SK-N-SH (cell line): ENCODE results near the gene TGM2. TPM values are rescaled to one million over a fixed set of nuclear protein-coding genes. Genes with fewer than 3 reads are reported as not detected.
A peak's percentile ranks its signal among the peaks of the same experiment; 100 is the strongest.

Experiments used
- CTCF ChIA-PET: fragments of 300-600, 350-600 bp; formaldehyde crosslinking; extraction: SDS; loops from one replicate; lab custom pipeline; 2021; lab: Yijun Ruan, JAX
- POLR2A ChIA-PET: fragments of 350-600 bp; sonication (Branson Sonifier 250); formaldehyde crosslinking; extraction: SDS; loops from one replicate; lab custom pipeline; 2020; ENCODE audit warnings: antibody characterized with exemption, inconsistent platforms; lab: Yijun Ruan, JAX
- DNase-seq: peaks from one replicate; pipeline ENCODE4 v3.0.0; 2012
- H2AFZ ChIP-seq: fragments of 200-600 bp; sonication (generic); 2 replicates; pipeline ENCODE4 v1.8.1; 2016; ENCODE audit warnings: antibody characterized with exemption, mild to moderate bottlenecking, low read depth
- H3F3A ChIP-seq: fragments of 200-600 bp; sonication (generic); replicated peaks from 2 replicates; pipeline ENCODE3; 2016; ENCODE audit warnings: antibody characterized with exemption, mild to moderate bottlenecking; ENCODE audit not compliant: insufficient read depth
- H3K27ac ChIP-seq, 2 experiments: fragments of 200-500 bp in 1 of 2; fragments of 200-600 bp in 1 of 2; sonication (Bioruptor generic) in 1 of 2; sonication (generic), shearing (Covaris generic) in 1 of 2; 2 replicates each; pipeline versions ENCODE4 v1.5.1 to v1.6.1; 2014 to 2016; ENCODE audit warnings: low read depth in 2 of 2, inconsistent platforms in 1 of 2, low read length in 1 of 2, mild to moderate bottlenecking in 1 of 2, mixed read lengths in 1 of 2
- H3K27me3 ChIP-seq: fragments of 200-600 bp; sonication (generic), shearing (Covaris generic); 2 replicates; pipeline ENCODE4 v1.6.1; 2016; ENCODE audit warnings: mixed run types; ENCODE audit not compliant: insufficient read depth
- H3K36me3 ChIP-seq, 2 experiments: fragments of 200-500 bp in 1 of 2; fragments of 200-600 bp in 1 of 2; sonication (Bioruptor generic) in 1 of 2; sonication (generic) in 1 of 2; replicated peaks in 1 of 2; 2 replicates each; pipeline versions ENCODE3 to v1.5.1; 2014 to 2016; ENCODE audit warnings: low read length in 1 of 2, mild to moderate bottlenecking in 1 of 2; ENCODE audit not compliant: insufficient read depth in 2 of 2, control insufficient read depth in 1 of 2
- H3K4me1 ChIP-seq, 2 experiments: fragments of 200-500 bp in 1 of 2; fragments of 200-600 bp in 1 of 2; sonication (Bioruptor generic) in 1 of 2; sonication (generic), shearing (Covaris generic) in 1 of 2; 2 replicates each; pipeline versions ENCODE4 v1.5.1 to v1.6.1; 2014 to 2016; ENCODE audit warnings: low read depth in 1 of 2, low read length in 1 of 2, mixed run types in 1 of 2; ENCODE audit not compliant: insufficient read depth in 2 of 2, control insufficient read depth in 1 of 2
- H3K4me2 ChIP-seq: fragments of 200-600 bp; sonication (generic), shearing (Covaris generic); 2 replicates; pipeline ENCODE4 v1.6.1; 2017; ENCODE audit warnings: mixed run types
- H3K4me3 ChIP-seq, 2 experiments: fragments of 200-500 bp in 1 of 2; fragments of 200-600 bp in 1 of 2; sonication (Bioruptor generic) in 1 of 2; sonication (generic), shearing (Covaris generic) in 1 of 2; 2 replicates each; pipeline versions ENCODE4 v1.5.1 to v1.8.1; 2014 to 2016; ENCODE audit warnings: low read depth in 2 of 2, inconsistent platforms in 1 of 2, low read length in 1 of 2, mild to moderate bottlenecking in 1 of 2, mixed read lengths in 1 of 2, moderate library complexity in 1 of 2
- H3K79me2 ChIP-seq: fragments of 200-600 bp; sonication (generic); 2 replicates; pipeline ENCODE4 v1.8.1; 2017; ENCODE audit warnings: mild to moderate bottlenecking; ENCODE audit not compliant: insufficient read depth
- H3K9ac ChIP-seq: fragments of 200-600 bp; sonication (generic); 2 replicates; pipeline ENCODE4 v1.6.1; 2017; ENCODE audit warnings: mixed run types
- H3K9me2 ChIP-seq: fragments of 200-600 bp; sonication (generic); 2 replicates; pipeline ENCODE4 v1.6.1; 2017; ENCODE audit warnings: mixed run types
- H3K9me3 ChIP-seq: fragments of 200-600 bp; sonication (generic); 2 replicates; pipeline ENCODE4 v1.6.1; 2017; ENCODE audit warnings: mixed run types, mild to moderate bottlenecking, moderate library complexity
- H4K20me1 ChIP-seq: fragments of 200-600 bp; sonication (generic); 2 replicates; pipeline ENCODE4 v1.6.1; 2017; ENCODE audit warnings: mild to moderate bottlenecking, mixed run types; ENCODE audit not compliant: insufficient read depth
- EP300 ChIP-seq, 2 experiments: IDR thresholded peaks; 2 replicates each; pipeline versions ENCODE4 v1.4.0 to v1.6.1; 2012; ENCODE audit warnings: borderline replicate concordance in 1 of 2, low read depth in 1 of 2, low read length in 1 of 2
- FOSL2 ChIP-seq: IDR thresholded peaks from 2 replicates; pipeline ENCODE4 v1.4.0; 2012; ENCODE audit warnings: low read depth, mild to moderate bottlenecking, moderate library complexity, borderline replicate concordance
- GABPA ChIP-seq: IDR thresholded peaks from 2 replicates; pipeline ENCODE4 v1.4.0; 2012; ENCODE audit warnings: low read depth, mild to moderate bottlenecking
- JUND ChIP-seq: IDR thresholded peaks from 2 replicates; pipeline ENCODE4 v1.4.0; 2012
- MEF2A ChIP-seq: IDR thresholded peaks from 2 replicates; pipeline ENCODE4 v1.4.0; 2012; ENCODE audit warnings: low read depth, borderline replicate concordance
- NFIC ChIP-seq: IDR thresholded peaks from 2 replicates; pipeline ENCODE4 v1.4.0; 2012; ENCODE audit warnings: borderline replicate concordance
- RCOR1 ChIP-seq: fragments of 150-350 bp; IDR thresholded peaks from 2 replicates; pipeline ENCODE4 v1.6.1; 2017; ENCODE audit warnings: antibody characterized with exemption, low read length
- RFX5 ChIP-seq: IDR thresholded peaks from 2 replicates; pipeline ENCODE4 v1.6.1; 2012; ENCODE audit warnings: mild to moderate bottlenecking, improper control_type of control experiment, low read length
- SMC3 ChIP-seq: IDR thresholded peaks from 2 replicates; pipeline ENCODE4 v1.6.1; 2012; ENCODE audit warnings: low read depth, low read length, improper control_type of control experiment
- TAF1 ChIP-seq: IDR thresholded peaks from 2 replicates; pipeline ENCODE4 v1.6.1; 2012; ENCODE audit warnings: low read depth, mild to moderate bottlenecking, low read length, moderate library complexity, borderline replicate concordance
- TCF12 ChIP-seq: IDR thresholded peaks from 2 replicates; pipeline ENCODE4 v1.4.0; 2012
- TEAD4 ChIP-seq: IDR thresholded peaks from 2 replicates; pipeline ENCODE4 v1.4.0; 2012; ENCODE audit warnings: mild to moderate bottlenecking, borderline replicate concordance; ENCODE audit not compliant: insufficient read depth
- WGBS: methylation state at CpG from one replicate; pipeline ENCODE4 v1.1.6; 2017; ENCODE audit warnings: low lambda C conversion rate; 5-methylcytosine and 5-hydroxymethylcytosine counted together
- polyA plus RNA-seq, 3 experiments: library from polyadenylated mRNA; depleted of rRNA; stranded (reverse); fragments of >200 nt; gene quantifications; 2 replicates each; pipeline ENCODE4 v1.2.3, GENCODE V29; 2012

Gene TGM2
- polyA plus RNA-seq, 1 of the 3 experiments (the other 2 are of a cell fraction): 676 TPM

DNA sequence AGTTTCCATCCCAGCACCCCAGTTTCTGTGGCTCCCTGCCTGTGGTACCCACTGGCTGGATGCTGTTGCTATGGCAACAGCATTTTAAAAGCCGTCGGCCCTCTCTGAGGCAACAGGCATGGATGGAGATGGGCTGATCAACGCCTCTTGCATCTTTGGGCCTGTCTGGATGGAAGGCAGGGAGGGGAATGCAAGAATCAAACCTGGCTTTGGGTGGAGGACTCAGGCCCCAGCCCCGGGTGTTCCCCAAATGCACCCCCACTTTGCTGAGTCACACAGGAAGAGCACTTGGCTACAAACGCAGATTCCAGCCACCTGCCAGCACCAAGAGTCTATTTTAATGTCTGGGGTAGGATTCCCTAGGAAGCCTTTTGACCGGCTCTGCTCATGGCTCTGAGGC, 45.7 kb upstream of the TGM2 start:
- no peaks in the 10 kb centered on the region for H4K20me1 ChIP-seq
- H3K9me2 ChIP-seq: no peaks in the 10 kb centered on the region
- peaks cover 5 to 22% of the 10 kb centered on the region in 2 experiments; a peak in 3 of 4 replicates for H3K4me1 ChIP-seq
- H3K9ac ChIP-seq: no peak overlapping the region
- no peaks in the 10 kb centered on the region for H3K79me2 ChIP-seq
- H3K27ac ChIP-seq: peak overlapping the region in 1 of 2 experiments; percentile 18; a peak in 1 of 4 replicates
- H3K27me3 ChIP-seq: no peaks in the 10 kb centered on the region
- 35% methylated on average over 3 of the region's 6 CpGs for WGBS
- H3K36me3 ChIP-seq: no peaks in the 10 kb centered on the region
- ChIA-PET POLR2A (no interaction called here), CTCF (interaction anchor here (0.9 to 9.4 kb wide), 5 partner anchors 11 to 198 kb away, joined by 3 to 95 read pairs (median 4); no protein-coding TSS in a partner anchor)
- no peak overlapping the region for H3K4me2 ChIP-seq
- H3K9me3 ChIP-seq: no peaks in the 10 kb centered on the region
- H3K4me3 ChIP-seq: no peak overlapping the region
- no peaks in the 10 kb centered on the region for H3F3A ChIP-seq
- H2AFZ ChIP-seq: no peak overlapping the region
- TF ChIP-seq NFIC: peak; percentile 73
- TF ChIP-seq JUND: peak; percentile 34; the same call in 1 of the 2 replicates
- no peak for TF ChIP-seq TAF1
- no peak for TF ChIP-seq MEF2A
- TF ChIP-seq RCOR1: no peak
- TF ChIP-seq TCF12: peak; percentile 62
- TF ChIP-seq EP300 (IDR thresholded peaks at IDR 0.05; ENCODE audit: borderline replicate concordance in 1 of 2, low read depth in 1 of 2, low read length in 1 of 2): 0 out of 4 replicates have a peak, but pooled peaks of 1 of the 2 experiments have one; percentile 36
- TF ChIP-seq FOSL2: peak; percentile 62
- peak; percentile 36; the same call in 1 of the 2 replicates for TF ChIP-seq TEAD4
- DNase-seq: no peak

DNA sequence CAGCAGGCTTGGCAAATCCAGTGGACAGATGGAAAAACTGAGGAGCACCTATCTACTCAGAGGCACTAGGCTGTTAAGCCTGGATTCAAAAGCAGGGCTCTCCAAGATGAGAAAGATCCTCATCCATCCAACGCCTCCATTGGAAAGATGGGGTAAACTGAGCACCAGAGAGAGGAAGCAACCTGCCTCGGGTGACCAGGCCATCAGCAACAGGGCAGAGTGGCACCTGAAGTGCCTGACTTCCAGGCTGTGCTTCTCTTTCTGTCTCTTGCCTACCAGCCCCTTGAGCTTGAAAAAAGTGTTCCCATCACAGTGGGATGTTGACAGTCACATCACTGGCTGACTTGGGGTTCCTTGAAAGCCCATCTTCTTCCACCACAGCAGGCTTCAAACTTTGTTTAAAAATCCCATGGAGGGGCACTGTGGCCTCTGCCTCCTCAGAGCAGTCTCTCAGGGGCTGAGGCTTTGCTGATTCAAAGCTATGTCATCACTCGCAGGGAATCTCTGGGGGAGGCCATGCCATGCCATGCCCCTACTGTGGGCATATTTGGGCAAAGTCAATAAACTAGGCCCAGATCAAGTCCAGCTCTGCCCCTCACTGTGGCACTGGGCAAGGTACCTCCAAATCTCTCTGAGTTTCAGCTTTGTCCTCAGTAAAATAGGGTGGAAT, 44.8 kb upstream of the TGM2 start:
- no peaks in the 10 kb centered on the region for H3K9me3 ChIP-seq
- 69% methylated on average over 2 of the region's 3 CpGs for WGBS
- no peaks in the 10 kb centered on the region for H4K20me1 ChIP-seq
- H3K79me2 ChIP-seq: no peaks in the 10 kb centered on the region
- H3K36me3 ChIP-seq: no peaks in the 10 kb centered on the region
- TF ChIP-seq FOSL2 (peak; percentile 49; the same call in 1 of the 2 replicates), JUND (peak; percentile 20; the same call in 1 of the 2 replicates), SMC3 (no peak), RFX5 (no peak), GABPA (no peak), EP300 (IDR thresholded peaks at IDR 0.05; ENCODE audit: borderline replicate concordance in 1 of 2, low read depth in 1 of 2, low read length in 1 of 2) (peak in 1 of 2 experiments; percentile 9; a peak in 1 of 4 replicates)
- H3F3A ChIP-seq: peaks cover under 1% of the 10 kb centered on the region
- DNase-seq: no peak
- H3K9me2 ChIP-seq: no peaks in the 10 kb centered on the region
- peaks cover 5 to 22% of the 10 kb centered on the region in 2 experiments; a peak in 3 of 4 replicates for H3K4me1 ChIP-seq
- no peak overlapping the region for H3K4me3 ChIP-seq
- H2AFZ ChIP-seq: no peak overlapping the region
- no peak overlapping the region for H3K9ac ChIP-seq
- no peaks in the 10 kb centered on the region for H3K27me3 ChIP-seq
- H3K4me2 ChIP-seq: no peak overlapping the region
- CTCF ChIA-PET: interaction anchor here (0.9 to 9.4 kb wide), 5 partner anchors 12 to 216 kb away, joined by 3 to 95 read pairs (median 3); no protein-coding TSS in a partner anchor
- POLR2A ChIA-PET: no interaction called here
- peak overlapping the region in 1 of 2 experiments; percentile 18; a peak in 1 of 4 replicates for H3K27ac ChIP-seq
